ENCODE measurements around the gene DMGDH. TPM values are rescaled to one million over a fixed set of nuclear protein-coding genes. Genes with fewer than 3 reads are reported as not detected.
A peak's percentile ranks its signal among the peaks of the same experiment; 100 is the strongest.

The DMGDH gene
- total and polyA plus RNA-seq, 7 experiments from 2014 or later: 0.35 to 2.1 (median 0.68) TPM; not detected in 2

DNA sequence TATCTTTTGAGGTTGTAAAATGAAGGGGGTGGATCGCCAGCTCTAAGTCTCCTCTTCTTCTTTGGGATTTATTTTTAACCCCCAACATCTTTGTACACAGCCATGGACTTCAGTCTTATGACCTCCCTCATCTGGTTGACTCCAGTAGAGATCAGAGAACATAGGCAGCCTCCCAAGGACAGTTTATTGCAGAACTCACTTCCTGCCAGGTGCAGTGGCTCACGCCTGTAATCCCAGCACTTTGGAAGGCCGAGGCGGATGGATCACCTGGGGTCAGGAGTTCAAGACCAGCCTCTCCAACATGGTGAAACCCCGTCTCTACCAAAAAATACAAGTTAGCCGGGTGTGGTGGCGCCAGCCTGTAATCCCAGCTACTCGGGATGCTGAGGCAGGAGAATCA, 39.3 kb upstream of the DMGDH start:
- Mint-ChIP-seq H3K4me1 (peaks cover 0 to 8% (median 0%) of the 10 kb centered on the region in 7 donors), H3K9me3 (no peaks in the 10 kb centered on the region), H3K36me3 (no peaks in the 10 kb centered on the region), H3K4me3 (no peak overlapping the region), H3K27ac (peak overlapping the region in 1 of 9 donors; percentile 19), H3K27me3 (peaks cover 57 to 81% (median 60%) of the 10 kb centered on the region in 5 donors)
- POLR2A ChIA-PET: no interaction called here
- no peak overlapping the region for H3K27ac ChIP-seq (ENCODE audit: low read depth, low read length)
- H3K4me3 ChIP-seq (ENCODE audit: low read length): no peak overlapping the region
- CTCF ChIA-PET: interaction anchor here (0.7 kb wide), 1 partner anchor 54 kb away, joined by 3 read pairs; no protein-coding TSS in a partner anchor
- H3K27me3 ChIP-seq (ENCODE audit: control insufficient read depth in 2 of 2, insufficient read depth in 2 of 2, low read length in 2 of 2): peaks cover 0 to 5% of the 10 kb centered on the region in 2 donors
- DNase-seq: no peak
- no peaks in the 10 kb centered on the region for H3K4me1 ChIP-seq (ENCODE audit: control insufficient read depth in 2 of 2, insufficient read depth in 2 of 2, low read length in 2 of 2)
- H3K36me3 ChIP-seq (ENCODE audit: control insufficient read depth in 2 of 3, insufficient read depth in 3 of 3, low read length in 3 of 3): no peaks in the 10 kb centered on the region
- no peak for ATAC-seq
- intact Hi-C loops (cut with micrococcal nuclease): no loop called here
- no peaks in the 10 kb centered on the region for H3K9me3 ChIP-seq (ENCODE audit: control insufficient read depth in 2 of 3, low read length in 3 of 3)

DNA sequence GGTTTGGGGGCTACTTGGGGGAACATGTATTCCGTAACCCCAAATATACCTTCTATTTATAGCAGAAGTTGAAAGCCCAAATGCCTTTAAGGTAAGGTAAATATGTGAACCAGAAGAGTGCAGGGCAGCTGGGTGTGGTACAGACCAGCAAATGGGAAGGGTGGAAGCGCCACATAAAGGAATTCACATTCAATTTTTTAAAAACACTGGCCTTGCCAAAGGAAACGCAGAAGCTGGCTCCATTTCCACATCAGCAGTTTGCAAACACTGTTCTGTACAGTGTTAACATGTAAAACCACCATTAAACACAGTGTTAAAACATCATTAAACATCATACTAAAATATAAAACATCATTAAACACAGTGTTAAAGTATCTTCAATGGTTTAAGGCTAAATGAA, 38.6 kb upstream of the DMGDH start:
- peaks cover 0 to 8% (median 0%) of the 10 kb centered on the region in 7 donors for H3K4me1 Mint-ChIP-seq
- Histone ChIP-seq H3K4me1 (ENCODE audit: control insufficient read depth in 2 of 2, insufficient read depth in 2 of 2, low read length in 2 of 2) (no peaks in the 10 kb centered on the region), H3K27ac (ENCODE audit: low read depth, low read length) (no peak overlapping the region), H3K36me3 (ENCODE audit: control insufficient read depth in 2 of 3, insufficient read depth in 3 of 3, low read length in 3 of 3) (no peaks in the 10 kb centered on the region), H3K27me3 (ENCODE audit: control insufficient read depth in 2 of 2, insufficient read depth in 2 of 2, low read length in 2 of 2) (peaks cover 0 to 5% of the 10 kb centered on the region in 2 donors), H3K9me3 (ENCODE audit: control insufficient read depth in 2 of 3, low read length in 3 of 3) (no peaks in the 10 kb centered on the region), H3K4me3 (ENCODE audit: low read length) (no peak overlapping the region)
- intact Hi-C loops (cut with micrococcal nuclease): no loop called here
- H3K27me3 Mint-ChIP-seq: peaks cover 51 to 73% (median 59%) of the 10 kb centered on the region in 5 donors
- no peak for ATAC-seq
- H3K9me3 Mint-ChIP-seq: no peaks in the 10 kb centered on the region
- H3K4me3 Mint-ChIP-seq: no peak overlapping the region
- no peak for DNase-seq
- H3K27ac Mint-ChIP-seq: no peak overlapping the region
- POLR2A ChIA-PET: no interaction called here
- CTCF ChIA-PET: no interaction called here
- no peaks in the 10 kb centered on the region for H3K36me3 Mint-ChIP-seq

DNA sequence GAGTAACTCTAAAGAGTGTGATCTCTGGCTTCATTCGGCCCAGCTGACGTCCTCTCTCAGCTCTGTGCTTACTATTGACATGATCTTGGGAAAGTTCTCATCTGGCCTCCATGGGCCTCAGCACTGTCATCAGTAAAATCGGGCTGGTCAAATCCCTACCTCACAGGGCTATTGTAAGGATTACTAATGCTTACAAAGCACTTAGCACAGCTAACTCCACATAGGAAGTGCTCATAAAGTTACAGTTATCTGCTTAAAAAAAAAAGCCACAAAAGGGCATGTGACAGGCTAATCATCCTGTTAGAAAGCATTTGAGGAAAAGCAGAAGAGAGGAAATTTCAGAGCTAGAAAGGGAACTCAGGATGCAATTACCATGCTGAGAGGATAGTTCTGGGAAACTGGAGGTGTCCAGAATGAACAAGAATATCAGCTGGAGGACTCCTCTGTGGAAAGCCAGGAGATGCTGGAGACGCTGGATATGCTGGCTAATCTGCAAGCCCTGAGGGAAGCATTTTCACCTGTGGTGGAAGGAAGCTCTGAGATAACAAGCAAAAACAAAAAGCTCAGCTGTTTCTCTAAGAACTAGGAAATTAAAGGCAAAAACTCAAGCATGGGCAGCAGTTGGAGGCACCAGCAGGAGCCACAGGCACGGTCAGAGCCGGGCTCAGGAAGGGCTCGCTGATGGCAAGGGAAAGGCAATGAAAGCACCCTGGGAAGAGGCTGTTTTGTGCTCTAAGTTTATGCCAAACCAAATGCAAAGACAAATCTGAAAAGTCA, 37.7 kb upstream of the DMGDH start:
- no peaks in the 10 kb centered on the region for H3K36me3 Mint-ChIP-seq
- POLR2A ChIA-PET: no interaction called here
- DNase-seq (no peak), ATAC-seq (peak; percentile 73)
- H3K9me3 ChIP-seq (ENCODE audit: control insufficient read depth in 2 of 3, low read length in 3 of 3): no peaks in the 10 kb centered on the region
- intact Hi-C loops (cut with micrococcal nuclease): no loop called here
- H3K27me3 Mint-ChIP-seq: peaks cover 46 to 67% (median 56%) of the 10 kb centered on the region in 5 donors
- peaks cover 0 to 8% (median 0%) of the 10 kb centered on the region in 7 donors for H3K4me1 Mint-ChIP-seq
- H3K27ac Mint-ChIP-seq: no peak overlapping the region
- no peak overlapping the region for H3K4me3 Mint-ChIP-seq
- CTCF ChIA-PET: interaction anchor here (0.6 to 2.5 kb wide), 6 partner anchors 12 to 358 kb away, joined by 3 to 7 read pairs (median 3); no protein-coding TSS in a partner anchor
- H3K9me3 Mint-ChIP-seq: no peaks in the 10 kb centered on the region
- H3K4me3 ChIP-seq (ENCODE audit: low read length): no peak overlapping the region
- peaks cover 0 to 5% of the 10 kb centered on the region in 2 donors for H3K27me3 ChIP-seq (ENCODE audit: control insufficient read depth in 2 of 2, insufficient read depth in 2 of 2, low read length in 2 of 2)
- H3K4me1 ChIP-seq (ENCODE audit: control insufficient read depth in 2 of 2, insufficient read depth in 2 of 2, low read length in 2 of 2): no peaks in the 10 kb centered on the region
- no peak overlapping the region for H3K27ac ChIP-seq (ENCODE audit: low read depth, low read length)
- H3K36me3 ChIP-seq (ENCODE audit: control insufficient read depth in 2 of 3, insufficient read depth in 3 of 3, low read length in 3 of 3): no peaks in the 10 kb centered on the region

DNA sequence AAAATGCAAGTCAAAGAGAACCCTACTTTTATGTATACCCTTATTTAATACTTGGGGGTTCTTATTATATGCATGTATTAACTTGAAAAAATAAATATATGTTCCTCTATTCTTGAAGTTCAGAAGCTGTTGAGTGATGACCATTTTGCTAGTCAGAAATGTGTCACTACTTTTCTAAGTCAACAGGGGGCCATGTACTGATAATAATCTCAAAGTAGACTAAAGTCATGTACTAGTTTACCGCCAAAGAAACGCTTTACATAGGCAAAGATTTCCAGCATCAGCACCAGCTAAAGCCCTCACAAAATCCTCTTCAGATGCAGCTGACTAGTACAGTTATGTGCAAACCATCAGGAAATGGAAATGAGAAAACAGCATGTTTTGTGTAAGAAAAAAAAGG, 36.4 kb upstream of the DMGDH start:
- ATAC-seq: no peak
- CTCF ChIA-PET: interaction anchor here (0.6 to 2.5 kb wide), 4 partner anchors 27 to 367 kb away, joined by 3 to 7 read pairs (median 3); no protein-coding TSS in a partner anchor
- POLR2A ChIA-PET: no interaction called here

DNA sequence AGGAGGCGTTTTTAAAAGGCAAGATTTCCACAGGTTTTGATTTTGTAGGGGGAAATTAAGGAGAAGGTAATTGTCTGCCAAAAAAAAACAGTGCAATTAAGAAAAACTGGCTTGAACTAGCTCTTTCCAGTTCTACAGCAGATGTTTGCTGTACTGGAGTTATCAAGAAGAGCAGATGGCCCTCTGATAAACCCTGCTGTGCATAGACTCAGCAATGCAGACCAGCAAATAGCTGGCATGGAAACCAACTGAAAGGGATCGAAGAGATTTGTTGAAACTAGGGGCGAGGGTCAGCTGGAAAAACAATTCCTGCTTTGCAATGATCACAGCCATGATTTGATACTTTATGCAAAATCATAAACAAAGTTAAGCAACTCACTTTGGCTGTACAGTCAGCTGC, 24.3 kb upstream of the DMGDH start:
- DNase-seq: no peak
- Histone ChIP-seq H3K4me3 (ENCODE audit: low read length) (no peak overlapping the region), H3K9me3 (ENCODE audit: control insufficient read depth in 2 of 3, low read length in 3 of 3) (no peaks in the 10 kb centered on the region), H3K27me3 (ENCODE audit: control insufficient read depth in 2 of 2, insufficient read depth in 2 of 2, low read length in 2 of 2) (no peaks in the 10 kb centered on the region), H3K36me3 (ENCODE audit: control insufficient read depth in 2 of 3, insufficient read depth in 3 of 3, low read length in 3 of 3) (no peaks in the 10 kb centered on the region), H3K27ac (ENCODE audit: low read depth, low read length) (no peak overlapping the region), H3K4me1 (ENCODE audit: control insufficient read depth in 2 of 2, insufficient read depth in 2 of 2, low read length in 2 of 2) (no peaks in the 10 kb centered on the region)
- Mint-ChIP-seq H3K27ac (no peak overlapping the region), H3K4me3 (no peak overlapping the region), H3K9me3 (peaks cover 0 to 5% (median 3%) of the 10 kb centered on the region in 11 donors), H3K27me3 (peaks cover 9 to 23% (median 18%) of the 10 kb centered on the region in 5 donors), H3K36me3 (no peaks in the 10 kb centered on the region), H3K4me1 (no peaks in the 10 kb centered on the region)
- ChIA-PET POLR2A (no interaction called here), CTCF (interaction anchor here (0.7 kb wide), 1 partner anchor 757 kb away, joined by 5 read pairs; no protein-coding TSS in a partner anchor)
- ATAC-seq: no peak
- intact Hi-C loops (cut with micrococcal nuclease): no loop called here

More for the DNA sequence above, 36.4 kb upstream of the DMGDH start:
- Mint-ChIP-seq H3K4me1 (peaks cover 0 to 8% (median 0%) of the 10 kb centered on the region in 7 donors), H3K36me3 (no peaks in the 10 kb centered on the region), H3K27me3 (peaks cover 35 to 54% (median 52%) of the 10 kb centered on the region in 5 donors), H3K4me3 (no peak overlapping the region), H3K9me3 (peaks cover 0 to 6% (median 0%) of the 10 kb centered on the region in 11 donors), H3K27ac (no peak overlapping the region)
- peaks cover 0 to 5% of the 10 kb centered on the region in 2 donors for H3K27me3 ChIP-seq (ENCODE audit: control insufficient read depth in 2 of 2, insufficient read depth in 2 of 2, low read length in 2 of 2)
- H3K4me3 ChIP-seq (ENCODE audit: low read length): no peak overlapping the region
- H3K9me3 ChIP-seq (ENCODE audit: control insufficient read depth in 2 of 3, low read length in 3 of 3): no peaks in the 10 kb centered on the region
- intact Hi-C loops (cut with micrococcal nuclease): no loop called here
- H3K4me1 ChIP-seq (ENCODE audit: control insufficient read depth in 2 of 2, insufficient read depth in 2 of 2, low read length in 2 of 2): no peaks in the 10 kb centered on the region
- DNase-seq: no peak
- H3K27ac ChIP-seq (ENCODE audit: low read depth, low read length): no peak overlapping the region
- no peaks in the 10 kb centered on the region for H3K36me3 ChIP-seq (ENCODE audit: control insufficient read depth in 2 of 3, insufficient read depth in 3 of 3, low read length in 3 of 3)

DNA sequence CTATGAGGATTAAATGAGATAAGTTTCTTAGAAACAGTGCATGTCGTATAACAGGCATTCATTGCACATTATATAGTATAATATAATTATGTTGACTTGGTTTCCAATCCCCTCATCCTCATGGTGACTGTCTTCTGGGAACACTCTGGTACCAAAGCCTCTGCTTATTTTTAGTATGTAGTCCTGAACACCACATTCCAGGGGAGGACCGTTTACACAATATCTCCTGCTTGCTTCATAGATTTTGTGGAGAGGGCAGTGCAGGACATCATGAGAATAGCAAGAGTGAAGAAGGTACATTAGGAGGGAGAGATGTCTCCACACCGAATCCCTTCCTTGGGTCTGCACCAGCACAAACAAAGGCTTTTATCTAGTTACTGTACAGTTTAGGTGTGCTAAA, 21.6 kb upstream of the DMGDH start:
- Mint-ChIP-seq H3K27me3 (peaks cover 9 to 23% (median 21%) of the 10 kb centered on the region in 5 donors), H3K4me1 (no peaks in the 10 kb centered on the region), H3K9me3 (peaks cover 0 to 5% (median 3%) of the 10 kb centered on the region in 11 donors), H3K27ac (no peak overlapping the region), H3K36me3 (no peaks in the 10 kb centered on the region), H3K4me3 (no peak overlapping the region)
- no peak overlapping the region for H3K27ac ChIP-seq (ENCODE audit: low read depth, low read length)
- ATAC-seq: no peak
- ChIA-PET CTCF (no interaction called here), POLR2A (no interaction called here)
- DNase-seq: no peak
- no peaks in the 10 kb centered on the region for H3K4me1 ChIP-seq (ENCODE audit: control insufficient read depth in 2 of 2, insufficient read depth in 2 of 2, low read length in 2 of 2)
- no peaks in the 10 kb centered on the region for H3K36me3 ChIP-seq (ENCODE audit: control insufficient read depth in 2 of 3, insufficient read depth in 3 of 3, low read length in 3 of 3)
- intact Hi-C loops (cut with micrococcal nuclease): no loop called here
- H3K9me3 ChIP-seq (ENCODE audit: control insufficient read depth in 2 of 3, low read length in 3 of 3): no peaks in the 10 kb centered on the region
- H3K27me3 ChIP-seq (ENCODE audit: control insufficient read depth in 2 of 2, insufficient read depth in 2 of 2, low read length in 2 of 2): no peaks in the 10 kb centered on the region
- H3K4me3 ChIP-seq (ENCODE audit: low read length): no peak overlapping the region

DNA sequence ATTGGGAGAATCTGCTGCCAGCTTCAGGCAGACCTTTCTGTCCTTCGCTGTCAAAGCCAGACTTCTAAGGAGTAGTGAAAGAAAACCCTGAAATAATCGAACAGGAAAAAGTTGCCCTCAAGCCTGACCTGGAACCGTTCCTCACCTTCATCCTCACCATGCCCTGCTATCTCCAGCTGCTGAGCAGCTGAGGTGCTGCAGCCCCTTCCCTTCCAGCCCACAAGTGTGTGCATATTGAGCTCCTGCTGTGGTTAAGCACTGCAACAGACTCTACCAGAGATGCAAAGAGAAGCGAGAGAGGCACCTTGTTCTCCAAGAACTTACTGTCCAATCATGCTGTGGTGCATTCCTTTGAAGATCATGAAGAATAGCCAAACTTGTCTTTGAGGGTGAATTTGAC, 19.0 kb upstream of the DMGDH start:
- POLR2A ChIA-PET: no interaction called here
- DNase-seq (no peak), ATAC-seq (no peak)
- Mint-ChIP-seq H3K9me3 (no peaks in the 10 kb centered on the region), H3K36me3 (no peaks in the 10 kb centered on the region), H3K4me3 (no peak overlapping the region), H3K27ac (no peak overlapping the region), H3K4me1 (no peaks in the 10 kb centered on the region), H3K27me3 (peaks cover 9 to 15% (median 11%) of the 10 kb centered on the region in 5 donors)
- intact Hi-C loops (cut with micrococcal nuclease): no loop called here
- Histone ChIP-seq H3K27me3 (ENCODE audit: control insufficient read depth in 2 of 2, insufficient read depth in 2 of 2, low read length in 2 of 2) (no peaks in the 10 kb centered on the region), H3K4me1 (ENCODE audit: control insufficient read depth in 2 of 2, insufficient read depth in 2 of 2, low read length in 2 of 2) (no peaks in the 10 kb centered on the region), H3K36me3 (ENCODE audit: control insufficient read depth in 2 of 3, insufficient read depth in 3 of 3, low read length in 3 of 3) (no peaks in the 10 kb centered on the region), H3K9me3 (ENCODE audit: control insufficient read depth in 2 of 3, low read length in 3 of 3) (no peaks in the 10 kb centered on the region), H3K4me3 (ENCODE audit: low read length) (no peak overlapping the region), H3K27ac (ENCODE audit: low read depth, low read length) (no peak overlapping the region)
- CTCF ChIA-PET: no interaction called here
